HG03469 (cell line): ENCODE results near the gene RBM12.

ENCODE experiments used
- ATAC-seq: cut with Tn5 transposase; IDR thresholded peaks from one replicate; pipeline ENCODE4 v1.9.1; 2021; ENCODE audit warnings: mild to moderate bottlenecking, moderate library complexity, moderate number of reproducible peaks; ENCODE audit not compliant: unreplicated experiment

The RBM12 gene

DNA sequence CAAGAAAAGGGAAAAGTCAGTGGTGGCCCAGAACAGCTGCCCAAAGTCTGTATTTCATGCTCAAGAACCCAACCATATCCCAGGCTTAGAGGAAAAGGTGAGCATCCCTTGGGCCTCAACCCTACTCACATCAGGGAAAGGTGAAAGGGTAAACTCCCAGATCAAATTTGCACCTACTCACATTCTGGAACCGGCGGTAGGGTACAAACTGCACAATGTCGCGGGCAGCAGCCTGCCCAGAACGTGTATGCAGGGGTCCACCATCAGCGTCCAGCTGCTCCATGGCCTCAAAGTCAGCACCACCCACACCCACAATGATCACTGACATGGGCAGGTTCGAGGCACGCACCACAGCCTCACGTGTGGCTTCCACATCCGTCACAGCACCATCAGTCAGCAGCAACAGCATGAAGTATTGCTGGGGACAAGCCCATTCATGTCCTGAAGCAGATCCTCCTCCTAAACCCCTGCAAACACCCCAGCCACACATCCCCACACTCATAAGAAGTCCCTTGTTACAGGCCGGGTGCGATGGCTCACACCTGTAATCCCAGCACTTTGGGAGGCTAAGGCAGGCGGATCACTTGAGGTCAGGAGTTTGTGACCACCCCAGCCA lies 38.2 kb downstream of the RBM12 start:
- ATAC-seq, result no peak

DNA sequence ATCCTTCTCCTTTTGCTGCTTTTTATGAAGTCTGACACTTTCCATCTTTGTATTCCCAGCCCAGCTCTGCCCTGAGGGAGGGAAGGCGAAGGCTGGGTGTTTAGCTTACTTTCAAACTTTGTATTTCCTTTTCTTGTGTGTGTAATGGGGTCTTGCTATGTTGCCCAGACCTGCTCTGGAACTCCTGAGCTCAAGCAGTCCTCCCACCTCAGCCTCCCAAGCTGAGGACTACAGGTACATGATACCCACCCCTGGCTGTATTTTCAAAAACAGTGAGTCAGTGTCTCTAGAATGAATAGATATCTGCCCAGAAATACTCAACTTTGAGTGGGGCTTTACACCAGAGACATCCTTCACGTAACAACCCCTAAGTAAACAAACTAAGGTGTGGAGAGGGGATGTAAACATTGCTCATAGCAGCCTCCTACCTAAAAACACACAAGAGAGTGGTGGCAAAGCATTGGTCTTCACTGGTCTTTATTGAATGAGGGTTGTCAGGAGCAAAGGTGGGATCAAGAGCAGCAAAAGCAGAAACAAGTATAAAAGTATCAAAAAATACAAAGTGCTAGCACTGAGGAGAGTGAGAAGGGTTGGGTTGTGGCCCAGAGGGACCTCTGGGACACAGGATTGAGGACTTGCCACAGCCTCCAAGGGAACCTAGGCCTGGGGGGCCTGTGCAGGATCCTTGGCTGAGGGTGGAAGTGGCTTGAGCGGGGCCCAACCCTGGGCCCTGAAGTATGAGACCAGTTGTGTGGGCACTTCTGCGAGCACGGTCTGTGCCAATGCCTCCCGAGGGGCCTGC lies 38.9 kb downstream of the RBM12 start:
- no peak for ATAC-seq

DNA sequence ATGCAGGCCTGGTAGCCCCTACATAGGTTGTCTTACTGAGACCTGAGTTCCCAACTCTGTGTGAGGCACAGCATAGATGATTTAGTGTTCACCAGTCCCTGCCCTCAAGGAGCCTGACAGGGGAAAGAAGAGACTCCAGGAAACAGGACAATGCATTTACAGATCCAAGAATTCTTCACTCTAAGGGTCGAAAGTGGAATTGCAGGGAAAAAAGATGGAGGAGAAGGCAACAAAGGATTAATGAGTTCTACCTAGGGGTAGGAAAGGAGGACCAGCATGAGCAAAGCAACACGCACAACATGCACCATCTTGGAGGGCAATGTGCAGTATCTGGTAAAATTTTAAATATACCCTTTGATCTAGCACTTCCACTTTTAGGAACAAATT lies 43.1 kb downstream of the RBM12 start:
- no peak for ATAC-seq

DNA sequence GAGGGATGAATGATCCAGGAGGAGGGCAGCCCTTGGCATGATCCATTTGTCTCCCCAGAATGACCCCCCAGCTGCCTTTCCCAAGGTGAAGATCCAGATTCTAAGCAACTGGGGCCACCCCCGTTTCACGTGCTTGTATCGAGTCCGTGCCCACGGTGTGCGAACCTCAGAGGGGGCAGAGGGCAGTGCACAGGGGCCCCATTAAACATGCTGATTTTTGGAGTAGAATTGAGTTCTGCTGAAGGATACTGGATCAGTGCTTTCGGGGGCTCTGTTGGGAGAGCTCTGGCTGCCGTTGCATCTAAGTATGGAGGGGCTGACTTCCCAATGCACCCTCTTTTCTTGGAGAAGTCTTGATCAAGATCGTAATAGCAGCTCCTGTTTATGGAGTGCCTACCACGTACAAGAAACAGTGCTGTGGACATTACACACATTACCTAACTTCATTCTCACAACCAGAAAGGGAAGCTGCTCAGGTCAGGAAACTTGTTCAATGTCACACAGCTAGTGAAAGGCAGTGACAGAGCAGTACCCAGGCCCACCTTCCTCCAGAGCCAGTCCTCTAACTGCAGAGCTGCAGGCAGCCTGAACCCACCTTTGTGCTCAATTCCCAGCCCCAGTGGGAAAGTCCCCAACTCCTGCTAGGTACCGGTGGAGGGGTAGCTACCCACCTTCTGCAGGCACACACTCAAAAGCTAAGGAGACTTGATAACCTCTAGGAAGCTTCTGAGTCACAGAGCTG lies 43.7 kb downstream of the RBM12 start:
- ATAC-seq, result no peak

DNA sequence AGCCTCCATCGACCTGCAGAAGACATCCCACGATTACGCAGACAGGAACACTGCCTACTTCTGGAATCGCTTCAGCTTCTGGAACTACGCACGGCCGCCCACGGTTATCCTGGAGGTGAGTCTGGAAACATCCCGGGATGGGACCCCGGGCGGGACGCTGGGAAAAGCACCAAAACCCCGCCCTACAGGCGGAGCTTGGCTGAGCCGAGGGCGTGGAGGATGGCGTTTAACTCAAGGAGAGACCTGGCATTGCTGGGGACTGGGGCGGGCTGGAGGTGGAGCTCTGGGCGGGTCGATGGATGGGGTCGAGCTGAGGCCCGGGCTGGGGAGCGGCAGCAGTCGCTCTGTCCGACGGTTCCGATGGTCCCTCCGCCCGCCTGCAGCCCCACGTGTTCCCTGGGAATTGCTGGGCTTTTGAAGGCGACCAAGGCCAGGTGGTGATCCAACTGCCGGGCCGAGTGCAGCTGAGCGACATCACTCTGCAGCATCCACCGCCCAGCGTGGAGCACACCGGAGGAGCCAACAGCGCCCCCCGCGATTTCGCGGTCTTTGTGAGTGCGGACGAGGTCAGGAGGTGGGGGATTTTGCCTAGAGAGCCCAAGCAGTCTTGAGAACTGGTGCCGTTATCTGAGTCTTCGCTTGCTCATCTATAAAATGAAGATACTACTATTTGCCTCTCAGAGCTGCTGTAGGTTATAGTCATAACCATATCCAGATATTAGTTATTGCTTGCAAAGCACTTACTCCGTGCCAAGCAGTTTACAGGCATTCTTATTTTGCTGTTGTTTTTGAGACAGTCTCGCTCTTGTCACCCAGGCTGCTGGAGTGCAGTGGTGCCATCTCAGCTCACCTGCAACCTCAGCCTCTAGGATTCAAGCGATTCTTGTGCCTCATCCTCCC lies 45.3 kb downstream of the RBM12 start:
- no peak for ATAC-seq

DNA sequence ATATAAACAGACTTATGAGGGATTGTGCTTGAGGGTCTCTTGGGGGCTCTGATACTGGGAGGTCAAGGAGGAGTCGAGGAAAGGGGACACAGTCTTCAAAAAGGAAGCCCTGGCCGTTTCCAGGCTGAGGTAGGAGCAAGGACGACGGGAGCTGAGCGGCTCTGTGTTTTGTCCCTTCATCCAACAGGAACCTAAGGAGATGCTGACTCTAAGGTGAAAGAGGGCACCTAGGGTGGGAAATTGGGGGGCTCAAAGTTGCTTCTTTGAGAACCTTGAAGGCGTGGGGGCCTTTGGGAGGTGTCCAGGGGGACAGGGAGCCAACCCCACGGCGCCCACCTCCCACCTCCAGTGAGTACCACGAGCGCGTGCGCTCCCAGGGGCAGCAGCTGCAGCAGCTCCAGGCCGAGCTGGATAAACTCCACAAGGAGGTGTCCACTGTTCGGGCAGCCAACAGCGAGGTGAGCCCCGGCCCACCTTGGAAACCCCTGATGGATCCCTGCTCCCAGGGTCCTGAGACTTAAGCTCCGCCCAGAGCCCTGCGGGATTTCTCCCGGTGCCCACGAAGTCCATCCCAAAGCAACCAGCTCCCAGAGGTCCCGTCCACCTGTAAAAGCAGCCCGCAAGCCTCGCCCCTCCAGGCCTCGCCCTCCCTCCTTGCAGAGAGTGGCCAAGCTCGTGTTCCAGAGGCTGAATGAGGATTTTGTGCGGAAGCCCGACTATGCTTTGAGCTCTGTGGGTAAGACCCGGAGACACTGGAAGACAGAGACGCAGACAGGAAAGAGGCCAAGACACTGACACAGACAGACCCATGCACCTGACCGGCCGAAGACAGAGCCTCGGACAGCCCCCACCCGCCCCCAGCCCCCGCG lies 46.2 kb downstream of the RBM12 start:
- ATAC-seq, result no peak

DNA sequence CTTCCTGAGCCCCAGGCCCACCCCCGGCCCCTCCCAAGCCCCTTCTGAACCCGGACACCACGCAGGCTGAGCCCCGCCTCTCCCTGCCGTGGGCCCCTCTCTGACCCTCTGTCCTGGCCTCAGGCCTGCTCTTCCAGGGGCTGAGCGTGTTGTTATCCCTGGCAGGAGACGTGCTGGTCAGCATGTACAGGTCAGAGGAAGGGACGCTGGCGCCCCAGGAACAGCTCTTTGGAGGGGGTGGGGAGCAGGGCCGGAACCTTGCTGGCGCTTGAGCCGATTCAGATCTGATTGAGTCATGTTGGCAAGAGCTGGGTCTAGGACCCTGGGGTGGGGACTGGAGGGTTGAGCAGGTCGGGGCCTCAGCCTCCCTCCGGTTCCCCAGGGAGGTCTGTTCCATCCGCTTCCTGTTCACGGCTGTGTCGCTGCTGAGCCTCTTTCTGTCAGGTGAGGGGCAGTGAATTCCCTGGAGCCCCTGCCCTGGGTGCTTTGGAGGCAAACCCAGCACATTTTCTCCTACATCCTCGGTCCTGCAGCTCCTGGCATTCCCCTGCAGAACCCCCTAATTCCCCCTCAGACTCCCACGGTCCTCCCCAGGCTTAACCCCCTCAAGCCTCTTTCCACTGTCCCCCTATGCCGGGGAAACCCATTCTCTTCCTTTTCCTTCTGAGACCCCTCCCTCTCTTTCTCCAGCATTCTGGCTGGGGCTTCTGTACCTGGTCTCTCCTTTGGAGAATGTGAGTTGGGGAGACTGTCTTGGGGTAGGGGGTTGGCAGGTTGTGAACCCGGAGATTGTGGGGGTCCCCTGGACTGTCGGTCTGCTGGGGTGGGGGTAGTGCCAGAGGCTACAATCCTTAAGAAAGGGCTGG lies 47.1 kb downstream of the RBM12 start:
- no peak for ATAC-seq

DNA sequence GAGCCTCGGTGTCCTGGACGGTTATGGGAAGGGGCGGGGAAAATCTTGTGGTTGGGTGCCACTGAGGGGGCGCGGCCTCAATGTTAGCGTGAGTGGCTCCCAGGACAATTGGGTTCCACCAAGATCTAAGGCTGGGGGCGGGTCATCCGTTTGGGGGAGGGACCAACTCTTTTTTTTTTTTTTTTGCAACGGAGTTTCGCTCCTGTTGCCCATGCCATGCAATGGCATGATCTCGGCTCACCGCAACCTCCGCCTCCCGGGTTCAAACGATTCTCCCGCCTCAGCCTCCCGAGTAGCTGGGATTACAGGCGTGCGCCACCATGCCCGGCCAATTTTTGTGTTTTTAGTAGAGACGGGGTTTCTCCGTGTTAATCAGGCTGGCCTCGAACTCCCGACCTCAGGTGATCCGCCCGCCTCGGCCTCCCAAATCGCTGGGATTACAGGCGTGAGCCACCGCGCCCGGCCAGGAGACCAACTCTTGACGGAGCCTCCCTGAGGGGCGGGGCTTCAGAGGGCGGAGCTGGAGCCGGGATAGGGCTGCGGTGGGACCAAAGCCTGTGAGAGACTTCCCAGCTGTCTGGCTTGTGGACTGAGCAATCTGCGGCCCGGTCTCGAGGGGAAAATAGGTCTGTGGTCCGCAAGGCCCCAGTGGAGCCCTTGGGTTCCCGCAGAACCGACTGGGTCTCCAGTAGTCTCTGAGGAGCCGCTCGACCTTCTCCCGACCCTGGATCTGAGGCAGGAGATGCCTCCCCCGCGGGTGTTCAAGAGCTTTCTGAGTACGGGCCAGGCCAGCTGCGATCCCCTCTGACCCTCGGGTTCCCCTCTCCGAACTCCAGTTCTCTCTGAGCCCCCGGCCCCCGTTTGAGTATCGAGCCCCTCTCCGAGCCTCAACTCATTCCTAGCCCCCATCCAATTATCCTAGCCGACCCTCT lies 48.0 kb downstream of the RBM12 start:
- no peak for ATAC-seq

DNA sequence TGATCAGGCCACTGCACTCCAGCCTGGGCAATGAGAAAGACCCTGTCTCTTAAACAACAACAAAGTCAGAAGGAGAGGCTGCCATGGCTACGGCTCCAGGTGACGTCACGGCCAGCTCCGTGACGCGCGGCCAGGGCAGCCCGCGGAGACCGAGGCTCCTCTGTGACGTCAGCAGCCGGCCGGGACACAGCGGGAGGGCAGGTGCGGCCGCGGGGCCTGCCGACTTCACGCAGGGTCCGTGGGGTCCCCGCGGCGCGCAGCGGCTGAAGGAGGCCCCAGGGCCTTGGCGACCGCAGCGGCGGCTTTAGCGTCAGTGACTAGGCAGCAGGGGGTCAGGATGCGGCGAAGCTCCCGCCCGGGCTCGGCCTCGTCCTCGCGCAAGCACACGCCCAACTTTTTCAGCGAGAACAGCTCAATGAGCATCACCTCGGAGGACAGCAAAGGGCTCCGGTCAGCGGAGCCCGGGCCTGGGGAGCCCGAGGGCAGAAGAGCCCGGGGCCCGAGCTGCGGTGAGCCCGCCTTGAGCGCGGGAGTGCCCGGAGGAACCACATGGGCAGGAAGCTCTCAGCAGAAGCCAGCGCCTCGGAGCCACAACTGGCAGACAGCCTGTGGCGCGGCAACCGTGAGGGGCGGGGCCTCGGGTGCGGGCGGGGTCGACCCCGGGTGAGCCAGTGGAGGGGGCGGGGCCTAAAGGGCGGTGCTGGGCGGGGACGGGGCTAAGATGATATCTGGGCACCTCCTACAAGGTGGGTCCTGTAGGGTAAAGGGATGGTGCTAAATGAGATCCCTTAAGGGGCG lies 48.8 kb downstream of the RBM12 start, which contains the start of gene SPAG4:
TSS of gene SPAG4 (plus strand) at position 163 of the 798 bp plus-strand sequence. CDS start at position 338, 175 bp downstream.
- peak; percentile 64 for ATAC-seq

DNA sequence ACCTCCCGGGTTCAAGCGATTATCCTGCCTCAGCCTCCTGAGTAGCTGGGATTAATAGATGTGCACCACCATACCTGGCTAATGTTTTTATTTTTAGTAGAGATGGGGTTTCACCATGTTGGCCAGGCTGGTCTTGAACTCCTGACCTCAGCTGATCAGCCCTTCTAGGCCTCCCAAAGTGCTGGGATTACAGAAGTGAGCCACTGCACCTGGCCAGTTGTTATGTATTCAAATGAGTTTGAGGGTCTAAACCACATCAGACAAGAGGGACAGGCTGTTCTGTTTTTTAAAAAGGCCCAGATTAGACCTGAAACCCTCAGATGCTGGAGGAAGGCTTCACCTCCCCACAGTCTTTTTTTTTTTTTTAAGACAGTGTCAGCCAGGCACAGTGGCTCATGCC lies 53.2 kb downstream of the RBM12 start:
- no peak for ATAC-seq

DNA sequence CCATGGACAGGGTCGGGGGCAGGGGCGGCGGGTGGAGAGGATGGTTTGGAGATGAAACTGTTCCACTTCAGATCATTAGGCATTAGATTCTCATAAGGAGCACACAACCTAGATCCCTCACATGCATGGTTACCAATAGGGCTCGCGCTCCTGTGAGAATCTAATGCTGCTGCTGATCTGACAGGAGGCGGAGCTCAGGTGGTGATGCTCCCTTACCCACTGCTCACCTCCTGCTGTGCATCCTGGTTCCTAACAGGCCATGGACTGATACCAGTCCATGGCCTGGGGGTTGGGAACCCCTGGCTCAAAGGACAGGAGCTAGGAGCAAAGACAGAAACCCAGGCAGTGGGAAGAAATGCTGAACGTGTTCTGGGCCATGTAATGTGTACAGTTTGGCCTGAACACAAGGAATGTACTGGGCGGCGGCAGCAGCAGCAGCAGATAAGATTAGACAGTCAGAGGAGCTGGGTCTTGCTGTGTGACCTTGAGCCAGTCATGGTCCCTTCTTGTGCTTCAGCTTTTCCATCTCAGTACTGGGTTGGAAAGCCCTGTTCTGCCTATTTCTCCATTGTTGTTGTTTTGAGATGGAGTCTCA lies 53.8 kb downstream of the RBM12 start:
- ATAC-seq, result no peak

DNA sequence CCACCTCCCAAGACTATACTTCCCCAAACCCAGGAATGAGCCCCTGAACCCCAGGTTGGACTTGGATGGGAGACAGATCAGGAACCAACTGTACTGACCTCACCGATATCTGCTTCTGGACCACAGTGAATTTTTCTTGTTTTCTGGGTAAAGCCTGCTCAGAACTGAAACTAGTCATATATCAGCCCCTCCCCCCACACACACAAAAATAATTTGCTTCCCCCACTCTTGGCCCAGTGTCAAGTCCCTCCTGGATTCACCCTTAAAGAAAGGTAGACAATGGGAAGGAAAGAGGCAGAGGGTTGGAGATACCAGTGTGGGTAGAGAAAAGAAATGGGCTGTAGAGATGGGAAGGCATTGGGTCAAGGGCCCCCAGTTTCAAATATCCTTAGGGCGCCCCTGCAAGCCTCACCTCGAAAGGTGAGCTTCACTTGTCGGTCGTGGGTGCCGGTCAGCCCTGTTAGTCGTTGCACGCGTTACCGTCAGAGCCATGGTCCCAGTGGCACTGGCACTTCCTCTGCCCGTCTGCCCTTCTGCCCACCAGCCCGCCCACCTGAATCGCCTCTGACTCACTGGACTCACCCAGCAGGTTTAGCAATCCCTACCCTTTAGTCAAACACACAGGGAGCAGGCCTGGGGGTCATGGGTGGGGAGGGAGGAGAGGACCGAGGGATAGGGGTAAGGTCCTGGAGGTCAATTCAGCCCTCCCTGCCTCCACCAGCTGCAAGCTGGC lies 57.5 kb downstream of the RBM12 start:
- no peak for ATAC-seq

DNA sequence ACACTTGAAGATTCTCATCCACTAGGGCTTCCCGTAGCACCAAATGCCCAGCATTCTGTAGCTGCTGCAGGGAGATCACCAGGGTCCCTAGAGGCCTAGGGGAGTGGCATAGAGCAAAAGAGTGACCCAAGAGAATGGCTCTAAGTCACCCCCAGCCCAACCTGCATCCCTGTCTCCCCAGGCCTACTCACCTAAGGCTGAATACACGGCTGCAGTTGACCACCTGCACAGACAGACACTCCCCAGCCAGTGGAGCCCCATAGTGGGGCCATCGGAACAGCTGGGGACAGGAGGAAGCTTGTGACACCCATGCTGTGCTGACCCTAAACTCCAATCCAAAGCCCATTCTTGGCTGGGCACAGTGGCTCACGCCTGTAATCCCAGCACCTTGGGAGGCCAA lies 58.6 kb downstream of the RBM12 start:
- no peak for ATAC-seq

DNA sequence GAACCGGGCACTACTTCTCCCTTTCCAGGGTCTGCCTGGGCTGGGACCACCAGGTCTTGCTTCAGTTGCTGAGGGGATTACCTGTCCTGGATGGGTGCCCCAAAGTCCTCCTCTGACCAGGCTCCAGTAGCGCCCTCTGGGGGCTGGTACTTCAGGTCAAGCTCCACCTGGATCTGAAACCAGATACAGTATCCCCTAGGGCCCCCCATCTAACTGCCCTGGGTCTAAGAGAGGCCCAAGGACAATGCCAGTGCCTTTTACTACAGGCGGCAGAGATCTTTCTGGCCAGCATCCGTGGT lies 60.3 kb downstream of the RBM12 start:
- ATAC-seq, result no peak

DNA sequence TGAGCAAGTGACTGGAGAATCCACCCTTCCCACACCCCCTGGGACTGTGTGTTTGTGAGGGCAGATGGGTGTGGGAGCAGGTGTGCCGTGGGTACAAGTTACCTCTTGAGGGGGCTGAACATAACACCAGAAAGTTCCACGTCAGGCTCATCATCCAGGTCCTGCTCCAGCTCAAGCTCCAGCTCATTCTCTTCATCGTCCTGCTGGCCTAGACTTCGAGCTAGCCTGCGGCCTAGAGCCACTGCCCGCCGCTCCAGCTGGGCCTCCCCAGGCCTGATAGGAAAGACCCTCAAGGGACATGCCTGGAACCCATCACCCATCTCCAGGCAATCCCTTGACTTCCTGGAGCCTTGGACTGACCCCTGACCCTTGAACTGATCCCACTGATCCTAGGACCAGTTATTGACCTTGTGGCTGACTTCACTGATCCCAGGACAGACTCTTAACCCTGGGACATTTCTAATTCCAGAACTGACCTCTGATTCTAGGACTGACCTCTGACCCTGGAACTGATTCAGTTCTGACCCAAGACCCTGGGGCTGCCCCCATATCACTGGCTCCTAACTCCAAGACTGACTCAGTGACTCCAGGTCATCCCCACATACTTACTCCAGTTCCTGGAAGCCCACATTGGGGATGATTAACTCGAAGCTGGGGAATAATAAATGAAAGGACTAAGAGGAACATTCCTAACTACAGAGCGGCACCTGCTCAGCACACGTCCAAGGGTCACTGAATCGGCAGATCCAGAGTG lies 60.8 kb downstream of the RBM12 start:
- ATAC-seq, result no peak
